HG03457 (cell line): ENCODE measurements around the gene GPN2.
"Not testable (repeated sequence)": the region's sequence is repeated elsewhere in the genome, so short reads cannot be mapped to it uniquely, and the experiment has no call there.

Source experiments
- ATAC-seq: cut with Tn5 transposase; IDR thresholded peaks from one replicate; pipeline ENCODE4 v1.9.1; 2021; ENCODE audit warnings: moderate number of reproducible peaks; ENCODE audit not compliant: unreplicated experiment

Gene GPN2

GRCh38 chr1:26900815-26901511 is 10.9 kb upstream of the GPN2 start:
- no peak for ATAC-seq

DNA sequence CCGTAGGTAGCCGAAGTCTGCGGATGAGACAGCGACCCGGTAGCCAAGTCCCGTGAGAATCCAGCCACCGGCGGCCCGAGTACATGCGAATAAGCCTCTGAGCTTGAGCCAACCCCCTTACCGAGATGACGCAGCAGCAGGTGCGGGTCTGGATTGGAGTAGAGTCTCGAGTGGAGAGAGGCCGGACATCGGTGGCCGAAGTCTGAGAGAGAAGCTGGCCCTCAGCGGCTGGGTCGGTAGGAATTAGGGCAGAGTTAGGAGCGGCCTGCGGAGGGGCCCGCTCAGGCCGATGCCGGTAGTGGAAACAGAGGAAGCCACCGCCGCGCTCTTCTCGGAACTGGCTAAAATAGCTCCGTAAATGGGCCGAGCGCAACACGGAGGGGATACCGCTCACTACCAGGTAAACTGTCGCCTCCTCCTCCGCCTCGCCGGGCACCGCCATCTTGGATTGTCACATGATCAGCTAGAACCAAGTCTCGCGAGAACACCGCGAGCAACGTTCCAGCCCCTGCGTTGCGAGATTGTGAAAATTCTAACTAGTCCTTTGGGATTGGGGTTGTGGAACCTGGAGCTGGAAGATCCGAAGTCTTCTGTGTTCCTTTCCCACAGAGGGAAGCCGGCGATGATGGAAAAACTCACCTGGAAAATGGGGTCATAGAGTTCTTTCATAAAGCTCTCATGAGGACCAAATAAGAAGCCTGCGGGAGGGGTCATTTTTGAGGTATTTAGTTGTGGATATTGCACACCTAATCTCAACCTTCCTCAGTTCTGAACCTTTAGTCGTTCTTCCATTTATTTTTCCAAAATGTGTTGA is 10.1 kb upstream of the GPN2 start, which contains the start of gene GPATCH3:
Gene GPATCH3, minus strand, starts transcription at position 467 of the 814 bp plus-strand sequence. Its CDS starts 25 bp downstream, at position 442.
- ATAC-seq = no peak

DNA sequence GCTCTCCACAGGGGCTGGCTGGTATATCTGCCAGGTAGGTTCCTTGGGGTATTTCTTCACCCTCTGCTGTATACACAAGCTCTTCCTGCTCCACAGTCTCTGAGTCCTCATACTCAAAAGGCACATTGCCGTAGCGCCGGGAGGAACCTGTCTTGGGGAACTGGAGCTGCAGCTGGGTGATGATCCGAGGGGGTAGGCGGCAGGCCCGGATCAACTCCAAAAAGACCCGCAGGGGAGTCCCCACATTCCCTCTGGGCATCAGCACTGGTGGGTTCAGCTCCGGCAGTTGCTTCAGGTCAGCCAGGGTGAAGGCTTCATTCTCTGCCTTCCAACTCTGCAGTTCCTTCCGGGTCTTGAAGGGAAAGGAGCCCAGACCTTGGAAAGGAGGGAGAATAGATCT is 7.3 kb upstream of the GPN2 start:
- ATAC-seq = no peak

DNA sequence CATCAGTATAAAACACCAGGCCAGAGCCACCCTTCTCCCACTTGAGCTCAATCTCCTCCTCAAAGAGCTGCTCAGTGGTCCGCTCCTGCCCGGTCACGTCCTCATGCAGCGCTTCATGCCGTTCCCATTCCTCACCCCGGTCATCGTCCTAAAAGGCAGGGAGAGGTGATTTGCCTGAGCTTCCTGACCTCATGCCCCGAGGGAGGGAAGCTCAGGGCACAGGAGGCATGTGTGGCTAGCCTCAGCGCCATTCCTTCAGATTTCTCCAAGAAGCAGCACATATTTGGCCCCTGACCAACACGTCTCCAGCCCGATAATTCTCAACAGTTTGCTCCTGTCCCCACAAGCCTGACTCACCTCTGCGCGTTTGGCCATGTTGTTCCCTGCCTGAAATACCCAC is 4.2 kb upstream of the GPN2 start:
- no peak for ATAC-seq

GRCh38 chr1:26890467-26890796 is 349 bp upstream of the GPN2 start:
- no peak for ATAC-seq

GRCh38 chr1:26888231-26888630 is 1.9 kb downstream of the GPN2 start:
- ATAC-seq = no peak

DNA sequence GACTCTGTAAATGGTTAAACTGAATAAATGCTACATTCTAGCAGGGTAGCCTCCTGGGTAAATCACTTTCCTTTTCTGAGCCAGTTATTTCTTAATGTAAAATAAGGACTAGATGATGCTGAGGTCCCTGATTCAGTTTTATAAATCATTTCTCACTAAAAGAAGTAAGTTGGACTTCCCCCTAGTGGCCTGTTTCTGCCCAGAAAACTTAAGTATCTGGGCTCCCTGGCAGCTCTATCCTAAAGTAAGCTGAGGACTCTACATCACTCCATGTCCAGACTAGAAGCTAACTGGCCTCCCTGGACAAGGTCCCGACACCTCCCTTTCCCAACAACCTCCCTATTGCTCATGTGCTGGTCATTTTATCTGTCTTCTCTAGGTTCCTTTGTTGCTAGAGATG is 3.0 kb downstream of the GPN2 start:
- ATAC-seq = no peak

DNA sequence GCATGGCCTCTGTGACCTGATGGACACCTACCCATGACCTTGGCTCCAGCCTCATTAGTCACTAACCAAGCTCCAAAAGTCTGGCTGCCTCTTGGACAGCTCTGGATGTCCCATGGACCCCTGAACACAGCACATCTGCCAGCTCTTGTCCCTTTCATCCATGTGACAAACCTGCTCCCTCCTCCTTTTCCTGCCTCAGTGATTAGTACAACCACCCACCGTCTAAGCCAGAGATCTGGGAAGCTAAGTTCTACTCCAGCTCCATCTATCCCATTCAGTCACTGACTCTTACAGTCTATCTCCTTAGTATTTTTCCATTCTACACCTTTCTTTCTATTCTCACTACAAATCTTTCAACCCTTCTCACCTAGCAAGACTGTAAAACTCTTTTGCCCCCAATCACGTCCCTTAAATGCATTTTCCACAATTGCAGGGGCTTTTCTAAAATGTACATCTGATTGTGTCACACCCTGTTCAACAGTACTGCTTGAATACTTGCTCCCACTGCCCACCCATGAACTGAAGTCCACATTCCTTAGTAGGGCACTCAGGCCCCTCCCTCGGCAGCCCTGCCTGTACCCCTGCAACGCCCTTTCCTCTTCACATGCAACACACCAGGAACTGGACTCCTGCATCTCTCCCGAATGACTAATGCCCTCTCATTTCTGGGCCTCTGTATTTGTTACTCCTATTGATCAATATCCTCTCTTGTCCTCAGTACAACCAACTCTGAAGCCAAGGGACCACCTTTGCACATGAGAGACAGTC is 7.2 kb downstream of the GPN2 start:
- ATAC-seq = no peak

- not testable (repeated sequence) for ATAC-seq
Measured at GRCh38 chr1:26881611-26882010, 8.5 kb downstream of the GPN2 start.

DNA sequence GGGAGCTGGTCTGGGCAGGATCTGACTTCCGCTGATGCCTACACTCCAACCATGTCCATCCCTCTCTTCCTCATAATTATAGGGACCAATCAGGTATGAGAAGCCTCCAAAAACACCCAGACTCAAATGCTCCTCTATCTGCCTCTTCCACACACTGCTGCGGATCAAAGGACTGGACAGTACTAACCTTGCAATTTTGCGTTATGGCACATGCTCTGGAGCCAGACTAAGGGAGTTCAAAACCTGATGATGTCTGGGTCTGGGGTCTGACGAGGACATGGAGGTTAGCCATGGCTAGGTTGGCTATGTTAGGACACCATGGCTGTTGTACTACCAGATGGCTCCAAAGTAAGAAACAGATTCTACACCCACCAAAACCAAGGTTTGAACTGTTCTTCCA is 10.3 kb downstream of the GPN2 start:
- no peak for ATAC-seq

- ATAC-seq = no peak
Measured at GRCh38 chr1:26877326-26877725, 12.8 kb downstream of the GPN2 start.

DNA sequence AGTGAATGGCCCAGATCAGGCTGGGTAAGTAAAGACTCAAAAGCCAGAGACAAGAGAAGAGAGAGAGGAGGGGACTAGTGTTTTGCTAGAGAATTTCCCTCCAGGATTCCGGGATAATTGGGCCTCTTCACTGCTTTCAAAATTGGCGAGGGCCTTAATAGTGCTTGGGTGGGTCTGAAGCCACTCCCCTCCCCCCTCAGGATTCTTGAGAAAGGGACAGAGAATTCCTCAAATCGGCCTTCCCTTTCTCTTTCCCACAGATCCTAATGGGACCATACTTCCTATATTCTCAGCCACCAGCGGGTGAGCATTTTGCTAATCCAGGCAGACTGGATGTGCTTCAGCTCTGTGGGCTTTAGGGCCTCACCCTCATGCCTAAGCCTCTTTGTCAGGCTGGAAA is 15.2 kb downstream of the GPN2 start:
- no peak for ATAC-seq

DNA sequence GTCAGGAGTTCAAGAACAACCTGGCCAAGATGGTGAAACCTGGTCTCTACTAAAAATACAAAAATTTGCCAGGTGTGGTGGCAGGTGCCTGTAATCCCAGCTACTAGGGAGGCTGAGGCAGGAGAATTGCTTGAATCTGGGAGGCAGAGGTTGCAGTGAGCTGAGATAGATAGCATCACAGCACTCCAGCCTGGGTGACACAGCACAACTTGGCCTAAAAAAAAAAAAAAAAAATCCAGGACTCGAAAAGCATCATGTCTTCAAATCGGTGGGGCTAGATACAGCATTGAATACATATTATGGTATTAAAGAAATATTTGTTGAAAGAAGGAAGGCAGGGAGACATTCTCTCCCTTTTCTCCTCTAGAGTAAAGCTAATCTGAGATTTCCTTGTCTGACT is 17.0 kb downstream of the GPN2 start:
- ATAC-seq = not testable (repeated sequence)

- ATAC-seq = peak; percentile 81
Measured at GRCh38 chr1:26864610-26865480, 25.2 kb downstream of the GPN2 start.

- ATAC-seq = no peak
Measured at GRCh38 chr1:26863685-26864077, 26.4 kb downstream of the GPN2 start.

DNA sequence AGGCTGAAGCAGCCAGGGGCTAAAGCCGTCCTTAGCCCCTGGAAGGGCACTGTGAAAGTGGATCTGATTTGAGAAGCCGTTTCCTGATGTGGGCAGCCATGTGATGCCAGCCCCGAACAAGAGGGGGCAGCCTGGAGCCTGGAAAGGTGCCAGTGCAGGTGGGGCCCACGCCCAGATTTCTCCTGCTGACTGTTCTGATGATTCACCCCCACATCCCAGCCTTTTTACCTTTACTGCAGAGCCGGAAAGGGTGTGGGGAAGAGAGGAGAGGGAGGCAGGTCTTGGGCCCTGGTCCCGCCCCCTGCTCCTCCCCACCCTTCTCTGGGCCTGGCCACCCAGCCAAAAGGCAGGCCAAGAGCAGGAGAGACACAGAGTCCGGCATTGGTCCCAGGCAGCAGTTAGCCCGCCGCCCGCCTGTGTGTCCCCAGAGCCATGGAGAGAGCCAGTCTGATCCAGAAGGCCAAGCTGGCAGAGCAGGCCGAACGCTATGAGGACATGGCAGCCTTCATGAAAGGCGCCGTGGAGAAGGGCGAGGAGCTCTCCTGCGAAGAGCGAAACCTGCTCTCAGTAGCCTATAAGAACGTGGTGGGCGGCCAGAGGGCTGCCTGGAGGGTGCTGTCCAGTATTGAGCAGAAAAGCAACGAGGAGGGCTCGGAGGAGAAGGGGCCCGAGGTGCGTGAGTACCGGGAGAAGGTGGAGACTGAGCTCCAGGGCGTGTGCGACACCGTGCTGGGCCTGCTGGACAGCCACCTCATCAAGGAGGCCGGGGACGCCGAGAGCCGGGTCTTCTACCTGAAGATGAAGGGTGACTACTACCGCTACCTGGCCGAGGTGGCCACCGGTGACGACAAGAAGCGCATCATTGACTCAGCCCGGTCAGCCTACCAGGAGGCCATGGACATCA is 27.1 kb downstream of the GPN2 start, which contains the start of gene SFN:
Gene SFN, plus strand, starts transcription at position 369 of the 904 bp plus-strand sequence. Its CDS starts 64 bp downstream, at position 433.
- no peak for ATAC-seq

DNA sequence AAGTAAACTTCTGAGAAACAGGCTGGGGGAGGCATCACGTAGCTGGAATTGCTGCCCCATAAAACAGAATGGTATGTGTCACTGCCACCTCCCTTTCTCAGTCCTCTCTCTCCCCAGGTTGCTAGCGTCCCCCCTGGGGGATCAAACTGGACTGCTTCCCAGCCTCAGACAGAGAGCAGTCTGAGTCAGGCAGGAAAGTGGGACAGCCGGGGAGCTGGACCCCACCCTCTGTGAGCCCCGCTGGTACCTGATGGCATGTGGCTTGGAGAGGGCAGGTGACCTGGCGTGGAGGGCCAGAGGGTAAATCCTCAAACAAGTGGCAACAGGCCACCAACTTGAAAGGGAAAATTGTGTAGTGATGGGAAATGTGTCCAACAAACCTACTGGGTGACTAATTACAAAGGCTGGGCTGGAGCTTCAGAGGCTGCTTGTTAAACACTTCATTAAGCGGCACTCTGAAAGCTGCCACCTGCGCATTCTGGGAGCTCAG is 28.1 kb downstream of the GPN2 start:
- no peak for ATAC-seq

- ATAC-seq = no peak
Measured at GRCh38 chr1:26861286-26861701, 28.8 kb downstream of the GPN2 start.

DNA sequence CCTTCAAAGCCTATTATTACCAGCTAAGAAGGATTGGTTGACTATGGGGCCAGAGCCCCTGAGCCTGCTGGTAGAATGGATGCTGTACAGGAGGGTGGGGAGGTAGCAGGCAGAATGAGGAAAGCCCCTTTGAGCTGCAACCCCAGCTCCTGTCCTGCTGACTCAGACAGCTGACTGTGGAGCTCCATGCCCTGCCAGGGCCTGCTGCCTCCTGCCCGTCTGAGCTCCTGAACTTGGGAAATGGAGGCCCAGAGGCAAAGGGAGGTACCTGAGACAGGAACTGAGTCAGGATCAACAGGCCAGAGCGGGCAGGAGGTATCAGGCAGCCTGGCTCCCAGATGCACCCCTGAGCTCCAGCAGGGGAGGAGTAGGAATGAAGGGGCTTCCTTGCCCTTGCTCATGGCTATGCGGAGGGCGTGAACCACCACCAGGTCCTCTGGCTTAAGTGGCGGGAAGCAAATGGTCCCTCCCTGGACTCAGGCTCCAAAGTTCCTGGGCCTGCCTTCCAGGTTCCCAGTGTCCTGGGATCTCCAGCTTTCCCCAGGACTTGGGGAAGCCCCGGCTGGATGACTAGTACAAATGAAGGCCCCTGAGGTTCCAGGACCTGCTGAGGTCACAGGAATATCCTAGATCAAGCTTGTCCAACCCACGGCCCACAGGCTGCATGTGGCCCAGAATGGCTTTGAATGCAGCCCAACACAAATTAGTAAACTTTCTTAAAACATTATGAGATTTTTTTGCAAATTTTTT is 31.0 kb downstream of the GPN2 start:
- ATAC-seq = no peak
